ENCODE measurements around the gene IMMP2L.

IMMP2L gene

GRCh38 chr7:110645616-110646015 is 916.7 kb downstream of the IMMP2L start:
- peak overlapping the region; percentile 50 for H3K27ac Mint-ChIP-seq
- no peaks in the 10 kb centered on the region for H3K9me3 Mint-ChIP-seq
- TF ChIP-seq CTCF (IDR thresholded peaks at IDR 0.05), result no peak
- no peak overlapping the region for H3K4me3 Mint-ChIP-seq
- no peaks in the 10 kb centered on the region for H3K36me3 Mint-ChIP-seq (ENCODE audit: low read depth)
- peaks cover 7% of the 10 kb centered on the region for H3K4me1 Mint-ChIP-seq
- DNase-seq, result no peak
- H3K27me3 Mint-ChIP-seq (ENCODE audit: low read depth, poor library complexity), result peaks cover 2% of the 10 kb centered on the region

- no peaks in the 10 kb centered on the region for H3K9me3 Mint-ChIP-seq
- DNase-seq, result no peak
- H3K27me3 Mint-ChIP-seq (ENCODE audit: low read depth, poor library complexity), result peaks cover 5% of the 10 kb centered on the region
Measured at GRCh38 chr7:110645060-110645459, 917.2 kb downstream of the IMMP2L start.

GRCh38 chr7:110637252-110637651 is 925.0 kb downstream of the IMMP2L start:
- no peak overlapping the region for H3K4me3 Mint-ChIP-seq
- no peak for DNase-seq
- H3K4me1 Mint-ChIP-seq, result peaks cover 7% of the 10 kb centered on the region
- H3K27me3 Mint-ChIP-seq (ENCODE audit: low read depth, poor library complexity), result peaks cover 9% of the 10 kb centered on the region
- H3K9me3 Mint-ChIP-seq, result peaks cover 4% of the 10 kb centered on the region
- H3K36me3 Mint-ChIP-seq (ENCODE audit: low read depth), result no peaks in the 10 kb centered on the region
- no peak overlapping the region for H3K27ac Mint-ChIP-seq
- TF ChIP-seq CTCF (IDR thresholded peaks at IDR 0.05), result no peak

More at GRCh38 chr7:110645060-110645459, 917.2 kb downstream of the IMMP2L start:
- no peak overlapping the region for H3K27ac Mint-ChIP-seq
- TF ChIP-seq CTCF (IDR thresholded peaks at IDR 0.05), result no peak
- peaks cover 7% of the 10 kb centered on the region for H3K4me1 Mint-ChIP-seq
- no peak overlapping the region for H3K4me3 Mint-ChIP-seq
- no peaks in the 10 kb centered on the region for H3K36me3 Mint-ChIP-seq (ENCODE audit: low read depth)

- no peaks in the 10 kb centered on the region for H3K4me1 Mint-ChIP-seq
- no peak overlapping the region for H3K27ac Mint-ChIP-seq
- H3K36me3 Mint-ChIP-seq (ENCODE audit: low read depth), result no peaks in the 10 kb centered on the region
- DNase-seq, result no peak
- peaks cover 8% of the 10 kb centered on the region for H3K27me3 Mint-ChIP-seq (ENCODE audit: low read depth, poor library complexity)
- peaks cover 4% of the 10 kb centered on the region for H3K9me3 Mint-ChIP-seq
- H3K4me3 Mint-ChIP-seq, result no peak overlapping the region
- TF ChIP-seq CTCF (IDR thresholded peaks at IDR 0.05), result no peak
Measured at GRCh38 chr7:110633313-110633712, 929.0 kb downstream of the IMMP2L start.

- no peak overlapping the region for H3K27ac Mint-ChIP-seq
- TF ChIP-seq CTCF (IDR thresholded peaks at IDR 0.05), result no peak
- H3K4me1 Mint-ChIP-seq, result peaks cover 15% of the 10 kb centered on the region
- DNase-seq, result no peak
- H3K27me3 Mint-ChIP-seq (ENCODE audit: low read depth, poor library complexity), result peaks cover 3% of the 10 kb centered on the region
- no peaks in the 10 kb centered on the region for H3K9me3 Mint-ChIP-seq
- H3K4me3 Mint-ChIP-seq, result no peak overlapping the region
- H3K36me3 Mint-ChIP-seq (ENCODE audit: low read depth), result no peaks in the 10 kb centered on the region
Measured at GRCh38 chr7:110626414-110626813, 935.9 kb downstream of the IMMP2L start.

- H3K9me3 Mint-ChIP-seq, result no peaks in the 10 kb centered on the region
- peaks cover 1% of the 10 kb centered on the region for H3K27me3 Mint-ChIP-seq (ENCODE audit: low read depth, poor library complexity)
- peaks cover 15% of the 10 kb centered on the region for H3K4me1 Mint-ChIP-seq
- DNase-seq, result no peak
- peak overlapping the region; percentile 5 for H3K27ac Mint-ChIP-seq
- no peak overlapping the region for H3K4me3 Mint-ChIP-seq
- no peak for TF ChIP-seq CTCF (IDR thresholded peaks at IDR 0.05)
- H3K36me3 Mint-ChIP-seq (ENCODE audit: low read depth), result no peaks in the 10 kb centered on the region
Measured at GRCh38 chr7:110625294-110625693, 937.0 kb downstream of the IMMP2L start.

All from nephron progenitor cell (in vitro differentiated cells).